Stimulated activated CD4-positive, alpha-beta T cell treated with anti-CD3 and anti-CD28 coated beads, Interleukin-2, amount 100 ng/mL, for 24 hours (primary cell): ENCODE measurements around the gene TTLL4.

Source experiments
- DNase-seq, 2 donors: peaks; one replicate each; pipeline ENCODE4 v3.0.0-alpha.2; 2020

Gene TTLL4

DNA sequence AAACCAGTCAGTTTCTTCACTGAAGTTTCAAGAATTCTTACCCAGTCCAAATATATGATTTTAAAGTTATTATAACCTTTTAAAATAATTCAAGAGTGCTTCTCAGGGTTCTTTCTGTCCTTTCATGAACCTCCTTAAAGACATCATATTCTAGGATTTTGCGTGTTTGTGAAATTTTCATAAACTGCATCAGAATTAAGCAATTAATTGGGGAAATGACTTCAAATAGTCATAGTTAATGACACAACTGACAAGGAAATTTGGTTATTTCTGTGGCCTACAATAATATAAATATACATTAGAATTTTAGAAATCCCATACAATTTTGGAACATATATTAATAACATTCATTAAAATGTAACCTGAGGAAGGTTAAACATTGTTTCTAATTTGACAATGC lies 81.8 kb downstream of the TTLL4 start:
- DNase-seq: no peak

DNA sequence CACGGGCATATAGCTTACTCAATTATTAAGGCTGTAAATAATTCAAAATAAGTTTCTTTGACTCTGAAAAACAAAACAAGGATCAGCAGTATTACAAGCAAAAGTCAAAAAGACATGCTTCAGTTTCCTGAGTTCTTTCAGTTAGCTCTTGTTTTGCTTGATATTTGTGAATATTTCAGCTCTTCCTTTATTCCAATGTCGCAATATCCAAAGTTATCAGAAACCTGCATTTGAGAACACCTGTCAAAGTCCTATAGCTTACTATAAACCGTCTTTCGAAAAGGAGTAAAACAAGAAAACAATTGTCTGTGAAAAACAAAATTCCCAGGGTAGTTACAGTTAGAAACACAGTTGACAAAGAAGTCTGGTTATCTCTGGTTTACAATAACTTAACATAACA lies 86.1 kb downstream of the TTLL4 start:
- no peak for DNase-seq

DNA sequence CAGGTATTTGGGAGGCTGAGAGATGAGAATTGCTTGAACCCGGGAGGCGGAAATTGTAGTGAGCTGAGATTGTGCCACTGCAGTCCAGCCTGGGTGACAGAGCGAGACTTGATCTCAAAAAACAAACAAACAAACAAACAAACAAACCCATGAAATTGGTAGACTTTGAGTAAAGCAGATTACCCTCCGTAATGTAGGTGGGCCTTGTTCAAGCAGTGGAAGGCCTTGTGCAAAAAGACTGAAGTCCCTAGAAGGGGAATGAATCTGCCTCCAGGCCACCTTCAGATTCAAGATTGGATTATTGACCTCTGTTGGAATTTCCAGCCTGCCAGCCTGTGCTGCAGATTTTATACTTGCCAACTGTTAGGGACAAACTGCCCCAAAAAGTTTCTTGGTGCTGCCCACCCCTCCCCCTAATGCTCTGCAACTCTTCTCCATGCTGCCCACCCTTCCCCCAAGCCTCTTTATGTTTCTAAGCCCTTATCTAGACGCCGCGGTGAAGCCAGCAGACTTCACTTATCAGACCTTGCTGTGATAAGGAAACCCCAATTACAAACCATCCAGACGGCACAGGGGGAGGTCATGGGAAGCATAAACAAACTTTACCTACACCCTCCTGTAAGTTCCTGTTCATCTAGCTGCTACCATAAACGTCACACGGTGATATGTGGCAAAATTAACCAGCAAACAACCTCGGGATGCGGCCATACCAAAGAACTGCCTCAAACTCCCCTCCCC lies 88.3 kb downstream of the TTLL4 start:
- no peak for DNase-seq

DNA sequence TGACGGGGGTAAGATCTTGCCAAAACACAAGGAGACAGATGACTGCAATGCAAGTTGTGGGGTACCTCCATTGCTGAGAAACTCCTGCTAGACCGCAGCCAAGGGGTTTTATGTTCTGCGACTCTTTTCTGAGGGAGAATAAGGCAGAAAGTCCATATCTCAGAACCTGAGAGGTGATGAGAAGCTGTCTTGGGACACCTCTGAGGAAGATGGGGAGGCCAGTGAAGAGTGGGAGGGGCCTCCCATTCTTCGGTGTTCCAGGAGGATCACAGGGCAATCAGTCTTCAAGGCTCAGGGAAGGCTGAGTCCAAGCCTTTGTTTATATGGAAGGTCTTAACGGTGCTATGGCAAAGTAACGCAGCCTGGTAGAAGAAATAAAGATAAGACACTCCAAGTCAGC lies 89.4 kb downstream of the TTLL4 start:
- no peak for DNase-seq

DNA sequence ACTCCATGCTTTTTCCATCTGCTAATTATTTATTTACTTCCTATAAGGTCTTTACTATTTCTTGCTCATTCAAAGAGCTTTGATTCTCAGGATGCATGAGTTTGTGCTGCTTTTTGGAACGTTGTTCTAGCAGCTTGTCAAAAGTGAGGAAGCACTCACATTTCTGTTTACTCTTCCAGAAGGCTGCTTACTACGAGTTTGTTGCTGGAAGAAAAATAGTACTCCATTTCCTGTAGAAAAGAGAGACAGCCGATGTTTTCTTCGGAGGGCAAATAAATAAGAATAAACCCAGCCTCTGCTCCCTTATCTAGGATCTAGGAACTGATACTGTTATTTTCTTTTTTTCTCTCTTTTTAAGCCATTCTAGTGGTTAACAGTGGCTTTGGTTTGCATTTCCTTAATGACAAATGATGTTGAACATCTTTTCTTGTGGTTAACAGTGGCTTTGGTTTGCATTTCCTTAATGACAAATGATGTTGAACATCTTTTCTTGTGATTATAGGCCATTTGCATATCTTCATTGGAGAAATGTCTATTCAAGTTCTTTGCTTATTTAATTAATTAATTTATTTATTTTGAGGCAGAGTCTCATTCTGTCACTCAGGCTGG lies 91.9 kb downstream of the TTLL4 start:
- DNase-seq: no peak

DNA sequence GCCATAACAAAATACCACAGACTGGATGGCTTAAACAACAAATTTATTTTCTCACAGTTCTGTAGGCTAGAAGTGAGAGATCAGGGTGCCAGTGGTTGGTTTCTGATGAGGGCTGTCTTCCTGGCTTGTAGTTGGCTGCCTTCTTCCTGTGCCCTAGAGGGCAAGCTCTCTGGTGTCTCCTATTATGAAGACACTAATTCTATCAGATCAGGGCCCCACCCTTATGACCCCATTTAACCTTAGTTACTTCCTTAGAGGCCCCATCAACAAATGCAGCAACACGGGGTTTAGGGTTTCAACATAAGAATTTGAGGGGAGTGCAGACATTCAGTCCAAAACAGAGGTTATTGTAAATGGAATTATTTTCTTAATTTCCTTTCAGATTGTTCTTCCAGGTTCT lies 94.2 kb downstream of the TTLL4 start:
- no peak for DNase-seq
